GM12878 (cell line): ENCODE data around the gene AP3B2. TPM values are rescaled to one million over a fixed set of nuclear protein-coding genes. Genes with fewer than 3 reads are reported as not detected.

Experiments used
- ATAC-seq: fragments of 200-7000 bp; cut with Tn5 transposase; 3 replicates; pipeline ENCODE4 v1.9.1; 2020; ENCODE audit warnings: mild to moderate bottlenecking, moderate library complexity
- BruUV-seq: library from RNA; stranded (reverse); fragments of 400-500 nt; replicated peaks from 2 replicates; lab custom pipeline; 2021; lab: Mats Ljungman, UMichigan
- CTCF ChIA-PET: fragments of 300-600 bp; sonication (Branson Sonifier 250); formaldehyde crosslinking; extraction: SDS; loops from one replicate; lab custom pipeline; 2021; ENCODE audit warnings: inconsistent platforms; lab: Yijun Ruan, JAX
- POLR2A ChIA-PET: fragments of 350-600 bp; formaldehyde crosslinking; extraction: SDS; loops from one replicate; lab custom pipeline; 2021; ENCODE audit warnings: inconsistent platforms; lab: Charles Lee
- RAD21 ChIA-PET: fragments of 300-600 bp; sonication (Branson Sonifier 250); formaldehyde crosslinking; loops from one replicate; lab custom pipeline; 2023; ENCODE audit warnings: antibody characterized with exemption; ENCODE audit not compliant: unreplicated experiment; lab: Charles Lee
- SMC1A ChIA-PET: fragments of 300-600 bp; sonication (Branson Sonifier 250); formaldehyde crosslinking; loops from one replicate; lab custom pipeline; 2023; ENCODE audit not compliant: unreplicated experiment, uncharacterized antibody; lab: Charles Lee
- DNase-seq: peaks from one replicate; pipeline ENCODE4 v3.0.0-alpha.2; 2011; ENCODE audit warnings: low read depth, low spot score
- FAIRE-seq: peaks from 3 replicates; lab custom pipeline; 2011; peaks lifted over from hg19 to GRCh38; lab: Jason Lieb, UNC
- H2AFZ ChIP-seq: 2 replicates; pipeline ENCODE4 v1.6.0; 2011; ENCODE audit warnings: low read depth, low read length, control low read depth; ENCODE audit not compliant: control insufficient read depth
- H3K27ac ChIP-seq: 2 replicates; pipeline ENCODE4 v1.5.1; 2011; ENCODE audit warnings: control low read depth; ENCODE audit not compliant: control insufficient read depth, insufficient read depth
- H3K27me3 ChIP-seq, 2 experiments: replicated peaks in 1 of 2; 2 replicates each; pipeline versions ENCODE4 v1.6.0 to v1.6.1; 2011; ENCODE audit warnings: low read length in 1 of 2; ENCODE audit not compliant: control insufficient read depth in 2 of 2, insufficient read depth in 2 of 2
- H3K36me3 ChIP-seq, 2 experiments: 2 replicates each; pipeline ENCODE4 v1.5.1; 2011; ENCODE audit warnings: low read length in 1 of 2; ENCODE audit not compliant: control insufficient read depth in 2 of 2, insufficient read depth in 2 of 2
- H3K4me1 ChIP-seq: 2 replicates; pipeline ENCODE4 v1.6.1; 2011; ENCODE audit warnings: mild to moderate bottlenecking, low read length, moderate library complexity, mixed read lengths; ENCODE audit not compliant: control insufficient read depth, insufficient read depth
- H3K4me2 ChIP-seq: 2 replicates; pipeline ENCODE4 v1.6.0; 2011; ENCODE audit warnings: control low read depth; ENCODE audit not compliant: control insufficient read depth, insufficient read depth
- H3K4me3 ChIP-seq: fragments of 200-600 bp; sonication (generic); 2 replicates; pipeline ENCODE4 v1.5.1; 2016
- H3K79me2 ChIP-seq: 2 replicates; pipeline ENCODE4 v1.6.0; 2011; ENCODE audit warnings: low read length; ENCODE audit not compliant: control insufficient read depth, insufficient read depth
- H3K9ac ChIP-seq: 2 replicates; pipeline ENCODE4 v1.8.0; 2011; ENCODE audit warnings: low read length, control low read depth, mixed read lengths; ENCODE audit not compliant: control insufficient read depth, insufficient read depth
- H3K9me3 ChIP-seq: replicated peaks from 3 replicates; pipeline ENCODE4 v1.5.1; 2011; ENCODE audit warnings: mild to moderate bottlenecking, low read length; ENCODE audit not compliant: control insufficient read depth, insufficient read depth
- H4K20me1 ChIP-seq: 2 replicates; pipeline ENCODE4 v1.6.0; 2011; ENCODE audit not compliant: control insufficient read depth, insufficient read depth
- CEBPB ChIP-seq, 2 experiments: fragments of 150-350 bp in 1 of 2; IDR thresholded peaks; 2 replicates each; pipeline ENCODE4 v1.6.1; 2012 to 2014; ENCODE audit warnings: low read depth in 2 of 2, low read length in 2 of 2, borderline replicate concordance in 1 of 2, inconsistent platforms in 1 of 2
- CHD4 ChIP-seq: fragments of 200-600 bp; sonication (generic); IDR thresholded peaks from 2 replicates; pipeline ENCODE4 v1.6.1; 2016; ENCODE audit warnings: mild to moderate bottlenecking
- FOXK2 ChIP-seq: fragments of 450-650 bp; IDR thresholded peaks from 2 replicates; pipeline ENCODE4 v1.6.1; 2017; ENCODE audit warnings: mild to moderate bottlenecking, moderate library complexity
- MYB ChIP-seq: fragments of 150-350 bp; IDR thresholded peaks from 2 replicates; pipeline ENCODE4 v1.6.1; 2014; ENCODE audit warnings: mild to moderate bottlenecking, low read depth, low read length, borderline replicate concordance
- PAX8 ChIP-seq: fragments of 450-650 bp; IDR thresholded peaks from 2 replicates; pipeline ENCODE4 v1.6.1; 2017; ENCODE audit warnings: mild to moderate bottlenecking, moderate library complexity
- RAD21 ChIP-seq: IDR thresholded peaks from 2 replicates; pipeline ENCODE4 v1.6.1; 2011; ENCODE audit warnings: mild to moderate bottlenecking, low read depth, low read length, moderate library complexity; ENCODE audit not compliant: insufficient read depth
- SMC3 ChIP-seq: IDR thresholded peaks from 2 replicates; pipeline ENCODE4 v1.6.1; 2011; ENCODE audit warnings: low read length, improper control_type of control experiment, borderline replicate concordance
- TAF1 ChIP-seq: IDR thresholded peaks from 2 replicates; pipeline ENCODE4 v1.6.1; 2011; ENCODE audit warnings: mild to moderate bottlenecking, low read depth, low read length, borderline replicate concordance
- YY1 ChIP-seq: IDR thresholded peaks from 2 replicates; pipeline ENCODE4 v1.6.1; 2011; ENCODE audit warnings: low read depth, mild to moderate bottlenecking, low read length
- WGBS: methylation state at CpG from one replicate; pipeline ENCODE4 v1.1.6; 2016; ENCODE audit warnings: low lambda C conversion rate; ENCODE audit not compliant: insufficient replicate concordance, insufficient coverage; ENCODE audit errors: missing lambda C conversion rate; 5-methylcytosine and 5-hydroxymethylcytosine counted together
- in situ Hi-C: fragments of 300-500 bp; cut with MboI; formaldehyde crosslinking; loops from 9 replicates; pipeline ENCODE4 v1.14.3; 2018; ENCODE audit warnings: mixed read lengths
- intact Hi-C: fragments of 100-400 bp; cut with micrococcal nuclease; formaldehyde crosslinking; loops from one replicate; pipeline ENCODE4 v1.14.2; 2022; ENCODE audit not compliant: unreplicated experiment
- polyA plus RNA-seq, 11 experiments: library from polyadenylated mRNA; depleted of rRNA in 4 of 11; unstranded in 6 of 11; stranded (reverse) in 5 of 11; fragments of >200 nt; fragmentation: Nextera tagmentation in 4 of 11; fragmentation: Illumina TruSeq in 1 of 11; extraction: Ambion mirVana in 4 of 11; extraction: Trizol in 1 of 11; gene quantifications; 1 replicate in 1 of 11; 2 replicates in 10 of 11; pipeline versions ENCODE4 v1.2.1 to v1.2.3, GENCODE V29; 2011 to 2016; ENCODE audit warnings: inconsistent platforms in 2 of 11, missing spikeins in 2 of 11, low read depth in 1 of 11
- total RNA-seq, 4 experiments: library from RNA; depleted of rRNA in 3 of 4; stranded (reverse); fragments of >200 nt in 3 of 4; fragmentation: Illumina TruSeq in 1 of 4; extraction: Trizol in 1 of 4; gene quantifications; 2 replicates each; pipeline versions ENCODE4 v1.2.1 to v1.2.3, GENCODE V29; 2013 to 2021
- TF ChIP-seq, protein P1 (sequence below): fragments of 450-650 bp; formaldehyde crosslinking; IDR thresholded peaks from 2 replicates; pipeline ENCODE4 v1.4.0; 2022; ENCODE audit warnings: mild to moderate bottlenecking, moderate library complexity
- TF ChIP-seq, protein P2 (sequence below): IDR thresholded peaks from 2 replicates; pipeline ENCODE4 v1.6.1; 2011; ENCODE audit warnings: borderline replicate concordance, low read depth, mild to moderate bottlenecking, moderate library complexity, mixed read lengths, low read length; ENCODE audit not compliant: insufficient read depth; ENCODE audit errors: extremely low read length
- TF ChIP-seq, protein P3 (sequence below): IDR thresholded peaks from 2 replicates; pipeline ENCODE4 v1.6.1; 2011; ENCODE audit warnings: low read depth, mild to moderate bottlenecking, low read length, moderate library complexity, borderline replicate concordance; ENCODE audit errors: extremely low read depth
- TF ChIP-seq, protein P4 (sequence below), 3 experiments: IDR thresholded peaks in 2 of 3; conservative IDR thresholded peaks in 1 of 3; 2 replicates each; pipeline ENCODE4 v1.5.1; 2011; ENCODE audit warnings: low read depth in 3 of 3, low read length in 3 of 3, mild to moderate bottlenecking in 3 of 3, control low read depth in 2 of 3, moderate library complexity in 2 of 3, inconsistent platforms in 1 of 3, mixed read lengths in 1 of 3; ENCODE audit not compliant: control insufficient read depth in 2 of 3, insufficient read depth in 1 of 3; ENCODE audit errors: extremely low read depth in 1 of 3

The AP3B2 gene
- total and polyA plus RNA-seq, 10 of the 15 experiments (the other 5 are each of a cell fraction or from before 2014, with no cell fraction given): not detected

DNA sequence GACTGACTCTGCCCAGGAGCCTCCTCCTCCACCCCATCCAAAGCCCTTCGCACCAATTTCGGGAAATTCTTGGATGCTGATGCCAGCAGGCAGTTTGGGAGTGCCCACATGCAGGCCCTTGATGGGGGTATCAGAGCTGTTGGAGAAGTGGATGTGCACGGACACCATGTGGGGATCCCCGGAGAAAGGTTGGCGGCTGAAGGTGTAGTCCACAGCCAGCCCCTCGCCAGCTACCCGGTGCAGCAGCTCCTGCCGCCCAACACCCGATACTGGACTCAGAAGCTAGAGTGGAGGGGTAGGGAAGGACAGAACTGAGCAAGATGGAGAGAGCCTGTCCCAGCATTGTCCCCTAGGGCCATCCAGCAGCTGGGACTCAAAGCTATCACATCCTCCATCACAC lies 47.0 kb downstream of the AP3B2 start (continued):
- TF ChIP-seq, protein P1, sequence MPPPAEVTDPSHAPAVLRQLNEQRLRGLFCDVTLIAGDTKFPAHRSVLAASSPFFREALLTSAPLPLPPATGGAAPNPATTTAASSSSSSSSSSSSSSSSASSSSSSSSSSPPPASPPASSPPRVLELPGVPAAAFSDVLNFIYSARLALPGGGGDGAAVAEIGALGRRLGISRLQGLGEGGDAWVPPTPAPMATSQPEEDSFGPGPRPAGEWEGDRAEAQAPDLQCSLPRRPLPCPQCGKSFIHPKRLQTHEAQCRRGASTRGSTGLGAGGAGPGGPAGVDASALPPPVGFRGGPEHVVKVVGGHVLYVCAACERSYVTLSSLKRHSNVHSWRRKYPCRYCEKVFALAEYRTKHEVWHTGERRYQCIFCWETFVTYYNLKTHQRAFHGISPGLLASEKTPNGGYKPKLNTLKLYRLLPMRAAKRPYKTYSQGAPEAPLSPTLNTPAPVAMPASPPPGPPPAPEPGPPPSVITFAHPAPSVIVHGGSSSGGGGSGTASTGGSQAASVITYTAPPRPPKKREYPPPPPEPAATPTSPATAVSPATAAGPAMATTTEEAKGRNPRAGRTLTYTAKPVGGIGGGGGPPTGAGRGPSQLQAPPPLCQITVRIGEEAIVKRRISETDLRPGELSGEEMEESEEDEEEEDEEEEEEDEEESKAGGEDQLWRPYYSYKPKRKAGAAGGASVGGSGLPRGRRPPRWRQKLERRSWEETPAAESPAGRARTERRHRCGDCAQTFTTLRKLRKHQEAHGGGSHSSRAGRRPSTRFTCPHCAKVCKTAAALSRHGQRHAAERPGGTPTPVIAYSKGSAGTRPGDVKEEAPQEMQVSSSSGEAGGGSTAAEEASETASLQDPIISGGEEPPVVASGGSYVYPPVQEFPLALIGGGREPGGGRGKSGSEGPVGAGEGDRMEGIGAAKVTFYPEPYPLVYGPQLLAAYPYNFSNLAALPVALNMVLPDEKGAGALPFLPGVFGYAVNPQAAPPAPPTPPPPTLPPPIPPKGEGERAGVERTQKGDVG (CRISPR knock-in tag): no peak
- no peak for TF ChIP-seq CEBPB (IDR thresholded peaks at IDR 0.05; ENCODE audit: borderline replicate concordance in 1 of 2, low read depth in 2 of 2, low read length in 2 of 2)

DNA sequence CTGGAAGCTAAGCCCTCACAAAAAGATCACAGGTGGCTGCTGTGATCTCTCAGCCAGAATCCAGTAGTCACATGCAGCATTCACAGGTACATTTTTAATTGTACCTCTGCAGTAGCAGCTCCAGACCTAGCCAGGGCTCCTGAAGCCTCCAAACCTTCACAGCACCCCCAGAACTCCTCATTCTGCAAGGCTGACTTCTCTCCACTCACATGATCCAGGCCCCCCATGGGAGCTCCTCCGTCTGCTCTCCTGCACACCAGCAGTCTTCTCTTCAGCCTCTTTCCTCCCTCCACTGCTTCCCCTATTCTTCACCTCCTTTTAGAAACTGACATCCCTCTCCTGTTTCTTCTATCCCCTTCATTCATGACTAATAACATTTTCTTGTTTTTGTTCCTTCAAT lies 49.3 kb downstream of the AP3B2 start:
- no peak for ATAC-seq
- H3K4me2 ChIP-seq: no peak overlapping the region
- no TSS peak for BruUV-seq
- no peak for FAIRE-seq
- H3K79me2 ChIP-seq: no peaks in the 10 kb centered on the region
- intact Hi-C loops: no loop called here
- POLR2A ChIA-PET: no interaction called here
- H2AFZ ChIP-seq: no peak overlapping the region
- in situ Hi-C loops: no loop called here
- RAD21 ChIA-PET: no interaction called here
- SMC1A ChIA-PET: no interaction called here
- 0% methylated on average over 1 of the region's 1 CpG for WGBS
- H3K27ac ChIP-seq: no peak overlapping the region
- H3K4me3 ChIP-seq: no peak overlapping the region
- DNase-seq: no peak
- no peaks in the 10 kb centered on the region for H3K36me3 ChIP-seq
- no peaks in the 10 kb centered on the region; the same call in 1 of the 2 replicates for H4K20me1 ChIP-seq
- CTCF ChIA-PET: interaction anchor here (1.0 kb wide), 1 partner anchor 115 kb away, joined by 3 read pairs; no protein-coding TSS in a partner anchor
- no peak overlapping the region for H3K9ac ChIP-seq
- H3K9me3 ChIP-seq: no peaks in the 10 kb centered on the region
- H3K4me1 ChIP-seq: no peaks in the 10 kb centered on the region
- H3K27me3 ChIP-seq: peaks cover 0 to 2% of the 10 kb centered on the region in 2 experiments; a peak in 3 of 4 replicates
- no peak for TF ChIP-seq PAX8
- TF ChIP-seq, protein P2, sequence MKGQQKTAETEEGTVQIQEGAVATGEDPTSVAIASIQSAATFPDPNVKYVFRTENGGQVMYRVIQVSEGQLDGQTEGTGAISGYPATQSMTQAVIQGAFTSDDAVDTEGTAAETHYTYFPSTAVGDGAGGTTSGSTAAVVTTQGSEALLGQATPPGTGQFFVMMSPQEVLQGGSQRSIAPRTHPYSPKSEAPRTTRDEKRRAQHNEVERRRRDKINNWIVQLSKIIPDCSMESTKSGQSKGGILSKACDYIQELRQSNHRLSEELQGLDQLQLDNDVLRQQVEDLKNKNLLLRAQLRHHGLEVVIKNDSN: no peak
- TF ChIP-seq, protein P3, sequence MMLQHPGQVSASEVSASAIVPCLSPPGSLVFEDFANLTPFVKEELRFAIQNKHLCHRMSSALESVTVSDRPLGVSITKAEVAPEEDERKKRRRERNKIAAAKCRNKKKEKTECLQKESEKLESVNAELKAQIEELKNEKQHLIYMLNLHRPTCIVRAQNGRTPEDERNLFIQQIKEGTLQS: no peak
- no peak for TF ChIP-seq CHD4
- TF ChIP-seq RAD21: no peak
- TF ChIP-seq YY1: no peak
- TF ChIP-seq, protein P4, sequence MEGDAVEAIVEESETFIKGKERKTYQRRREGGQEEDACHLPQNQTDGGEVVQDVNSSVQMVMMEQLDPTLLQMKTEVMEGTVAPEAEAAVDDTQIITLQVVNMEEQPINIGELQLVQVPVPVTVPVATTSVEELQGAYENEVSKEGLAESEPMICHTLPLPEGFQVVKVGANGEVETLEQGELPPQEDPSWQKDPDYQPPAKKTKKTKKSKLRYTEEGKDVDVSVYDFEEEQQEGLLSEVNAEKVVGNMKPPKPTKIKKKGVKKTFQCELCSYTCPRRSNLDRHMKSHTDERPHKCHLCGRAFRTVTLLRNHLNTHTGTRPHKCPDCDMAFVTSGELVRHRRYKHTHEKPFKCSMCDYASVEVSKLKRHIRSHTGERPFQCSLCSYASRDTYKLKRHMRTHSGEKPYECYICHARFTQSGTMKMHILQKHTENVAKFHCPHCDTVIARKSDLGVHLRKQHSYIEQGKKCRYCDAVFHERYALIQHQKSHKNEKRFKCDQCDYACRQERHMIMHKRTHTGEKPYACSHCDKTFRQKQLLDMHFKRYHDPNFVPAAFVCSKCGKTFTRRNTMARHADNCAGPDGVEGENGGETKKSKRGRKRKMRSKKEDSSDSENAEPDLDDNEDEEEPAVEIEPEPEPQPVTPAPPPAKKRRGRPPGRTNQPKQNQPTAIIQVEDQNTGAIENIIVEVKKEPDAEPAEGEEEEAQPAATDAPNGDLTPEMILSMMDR (IDR thresholded peaks at IDR 0.05 in 2 of 3, conservative IDR thresholded peaks at IDR 0.05 in 1 of 3; ENCODE audit: control insufficient read depth in 2 of 3, extremely low read depth in 1 of 3, insufficient read depth in 1 of 3, low read depth in 3 of 3, low read length in 3 of 3): no peak
- no peak for TF ChIP-seq SMC3
- TF ChIP-seq FOXK2: no peak
- no peak for TF ChIP-seq TAF1
- no peak for TF ChIP-seq MYB
